Panc1 (cell line): ENCODE measurements around the gene RHOT2. TPM values are rescaled to one million over a fixed set of nuclear protein-coding genes. Genes with fewer than 3 reads are reported as not detected.

ENCODE experiments used
- ATAC-seq: fragments of 200-7000 bp; cut with Tn5 transposase; 2 replicates; pipeline ENCODE4 v1.9.1; 2020; ENCODE audit warnings: mild to moderate bottlenecking, moderate library complexity
- BruUV-seq: library from RNA; stranded (reverse); fragments of 400-500 nt; replicated peaks from 2 replicates; lab custom pipeline; 2021; lab: Mats Ljungman, UMichigan
- CTCF ChIA-PET: fragments of 300-600 bp; sonication (Branson Sonifier 250); formaldehyde crosslinking; loops from one replicate; lab custom pipeline; 2022; ENCODE audit warnings: antibody characterized with exemption; lab: Charles Lee
- POLR2A ChIA-PET: fragments of 300-600 bp; sonication (Branson Sonifier 250); formaldehyde crosslinking; loops from one replicate; lab custom pipeline; 2022; ENCODE audit warnings: antibody characterized with exemption; lab: Charles Lee
- DNase-seq: peaks from one replicate; pipeline ENCODE4 v3.0.0-alpha.2; 2010; ENCODE audit warnings: low read depth, low spot score
- H3K27ac ChIP-seq: 2 replicates; pipeline ENCODE4 v1.5.1; 2011; ENCODE audit warnings: mild to moderate bottlenecking, low read length, inconsistent platforms
- H3K27me3 ChIP-seq: fragments of 200-500 bp; sonication (Bioruptor generic); 2 replicates; pipeline ENCODE4 v1.6.0; 2014; ENCODE audit warnings: low read length, inconsistent platforms; ENCODE audit not compliant: control insufficient read depth, insufficient read depth
- H3K36me3 ChIP-seq: fragments of 200-500 bp; sonication (Bioruptor generic); 2 replicates; pipeline ENCODE4 v1.5.1; 2014; ENCODE audit warnings: inconsistent platforms, mild to moderate bottlenecking, low read length, moderate library complexity; ENCODE audit not compliant: control insufficient read depth, insufficient read depth
- H3K4me1 ChIP-seq: 2 replicates; pipeline ENCODE4 v1.5.1; 2011; ENCODE audit warnings: inconsistent platforms, mild to moderate bottlenecking, low read length, moderate library complexity; ENCODE audit not compliant: control insufficient read depth, insufficient read depth
- H3K4me3 ChIP-seq, 2 experiments: 2 replicates each; pipeline ENCODE4 v1.5.1; 2011 to 2012; ENCODE audit warnings: low read depth in 2 of 2, low read length in 2 of 2, mild to moderate bottlenecking in 2 of 2, inconsistent platforms in 1 of 2, moderate library complexity in 1 of 2
- H3K9me3 ChIP-seq: fragments of 200-500 bp; sonication (Bioruptor generic); 2 replicates; pipeline ENCODE4 v1.5.1; 2014; ENCODE audit warnings: low read depth, mild to moderate bottlenecking, inconsistent platforms, low read length, moderate library complexity; ENCODE audit not compliant: control insufficient read depth, insufficient read depth
- CTCF ChIP-seq: fragments of 450-650 bp; IDR thresholded peaks from 2 replicates; pipeline ENCODE4 v1.5.1; 2017; ENCODE audit warnings: mild to moderate bottlenecking
- POLR2AphosphoS5 ChIP-seq: IDR thresholded peaks from 2 replicates; pipeline ENCODE4 v1.6.1; 2012; ENCODE audit warnings: mild to moderate bottlenecking, low read depth, low read length, moderate library complexity
- REST ChIP-seq, 2 experiments: IDR thresholded peaks; 2 replicates each; pipeline ENCODE4 v1.6.1; 2011 to 2012; ENCODE audit warnings: low read depth in 2 of 2, control low read depth in 1 of 2, low read length in 1 of 2, mild to moderate bottlenecking in 1 of 2, moderate library complexity in 1 of 2; ENCODE audit not compliant: insufficient read depth in 1 of 2
- SIN3A ChIP-seq: IDR thresholded peaks from 2 replicates; pipeline ENCODE4 v1.6.1; 2012; ENCODE audit warnings: low read depth, mild to moderate bottlenecking, low read length, moderate library complexity, borderline replicate concordance; ENCODE audit not compliant: insufficient read depth
- TCF7L2 ChIP-seq: IDR thresholded peaks from 2 replicates; pipeline ENCODE4 v1.6.1; 2011; ENCODE audit warnings: mild to moderate bottlenecking, low read depth, low read length, inconsistent platforms
- in situ Hi-C: cut with HindIII; loops from 2 replicates; pipeline ENCODE4 v1.10.0; 2016; ENCODE audit warnings: low sequenced_read_pairs, low pct_unique_long_range_greater_than_20kb
- intact Hi-C: fragments of 100-400 bp; cut with micrococcal nuclease; formaldehyde crosslinking; loops from one replicate; pipeline ENCODE4 v1.10.0; 2022; ENCODE audit not compliant: unreplicated experiment
- total RNA-seq: library from RNA; stranded (reverse); gene quantifications from one replicate; pipeline ENCODE4 v1.2.1, GENCODE V29; 2021; ENCODE audit not compliant: unreplicated experiment

Gene RHOT2
- total RNA-seq, 1 experiment from 2014 or later = 195 TPM

- Histone ChIP-seq H3K9me3 (no peaks in the 10 kb centered on the region), H3K36me3 (no peaks in the 10 kb centered on the region), H3K4me3 (no peak overlapping the region), H3K27me3 (no peaks in the 10 kb centered on the region), H3K27ac (no peak overlapping the region; the same call in 1 of the 2 replicates), H3K4me1 (peaks cover 58% of the 10 kb centered on the region)
- intact Hi-C loops (no loop called here), in situ Hi-C loops (no loop called here)
- DNase-seq (no peak), ATAC-seq (no peak)
- TF ChIP-seq CTCF (no peak), SIN3A (no peak), REST (IDR thresholded peaks at IDR 0.05; ENCODE audit: insufficient read depth in 1 of 2, low read depth in 2 of 2, low read length in 1 of 2) (no peak), POLR2AphosphoS5 (no peak), TCF7L2 (no peak)
- ChIA-PET CTCF (no interaction called here), POLR2A (no interaction called here)
- TSS peak; percentile 81 for BruUV-seq
Measured at GRCh38 chr16:622920-623280, 45.0 kb upstream of the RHOT2 start.

GRCh38 chr16:624526-625070 lies 43.3 kb upstream of the RHOT2 start:
- peak overlapping the region; percentile 57; the same call in 1 of the 2 replicates for H3K27ac ChIP-seq
- ATAC-seq (no peak), DNase-seq (no peak)
- in situ Hi-C loops = no loop called here
- no peaks in the 10 kb centered on the region for H3K36me3 ChIP-seq
- no TSS peak for BruUV-seq
- CTCF ChIA-PET = no interaction called here
- no peak for TF ChIP-seq SIN3A
- no peak for TF ChIP-seq CTCF
- TF ChIP-seq POLR2AphosphoS5 = no peak
- TF ChIP-seq REST (IDR thresholded peaks at IDR 0.05; ENCODE audit: insufficient read depth in 1 of 2, low read depth in 2 of 2, low read length in 1 of 2) = no peak
- H3K4me3 ChIP-seq = no peak overlapping the region
- H3K4me1 ChIP-seq = peaks cover 67% of the 10 kb centered on the region
- H3K27me3 ChIP-seq = no peaks in the 10 kb centered on the region
- POLR2A ChIA-PET = no interaction called here
- intact Hi-C loops = no loop called here
- H3K9me3 ChIP-seq = no peaks in the 10 kb centered on the region
